ENCODE results near the gene KIF1A. TPM values are rescaled to one million over a fixed set of nuclear protein-coding genes. Genes with fewer than 3 reads are reported as not detected.

The KIF1A gene
- total and polyA plus RNA-seq, 10 of the 15 experiments (the other 5 are each of a cell fraction or from before 2014, with no cell fraction given) = 0.04 to 0.95 (median 0.06) TPM; not detected in 5

DNA sequence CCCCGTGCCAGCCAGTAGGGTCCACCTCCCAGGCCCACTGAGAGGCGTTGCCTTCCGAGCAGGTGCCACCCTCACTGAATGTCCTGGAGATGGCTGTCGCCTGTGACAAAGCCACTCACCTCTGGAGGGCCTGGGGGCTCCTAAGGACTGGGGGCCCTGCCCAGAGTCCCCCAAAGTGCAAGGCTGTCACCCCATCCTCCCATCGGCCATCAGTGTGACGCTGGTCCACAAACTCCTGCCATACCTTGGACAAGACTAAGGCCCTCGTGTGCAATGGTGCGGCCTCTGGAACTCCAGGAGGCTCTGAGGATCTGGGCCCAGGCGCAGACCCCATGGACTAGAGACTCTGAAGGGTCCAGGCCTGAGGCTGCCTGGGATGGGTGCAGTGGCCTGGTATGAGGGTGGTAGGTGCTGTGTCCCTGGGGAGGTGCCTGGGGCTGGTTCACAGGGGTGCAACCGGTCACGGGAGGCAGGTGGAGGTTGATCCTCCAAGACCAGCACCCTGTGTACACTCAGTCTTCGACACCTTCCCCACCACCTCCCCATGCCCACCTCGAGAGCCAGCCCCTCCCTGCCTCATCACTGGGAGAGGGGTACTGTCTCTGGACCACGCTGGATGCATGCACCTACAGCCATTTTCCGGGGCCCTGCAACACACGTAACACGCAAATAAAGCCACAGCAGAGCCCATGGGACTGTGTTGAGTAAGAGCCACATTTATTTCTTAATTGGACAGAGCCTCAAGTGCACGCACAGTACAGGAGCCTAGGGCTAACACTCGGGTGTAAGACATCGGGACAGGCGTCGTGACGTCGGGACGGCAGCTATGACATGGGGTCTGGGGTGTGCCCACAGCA lies 106.7 kb downstream of the KIF1A start:
- no TSS peak for BruUV-seq (replicated peaks)
- DNase-seq (ENCODE audit: low read depth, low spot score) = no peak
- TF ChIP-seq TCF7 (IDR thresholded peaks at IDR 0.05; ENCODE audit: borderline replicate concordance) = no peak
- no peak for TF ChIP-seq KDM1A (IDR thresholded peaks at IDR 0.05; ENCODE audit: borderline replicate concordance)
- TF ChIP-seq, protein P1, sequence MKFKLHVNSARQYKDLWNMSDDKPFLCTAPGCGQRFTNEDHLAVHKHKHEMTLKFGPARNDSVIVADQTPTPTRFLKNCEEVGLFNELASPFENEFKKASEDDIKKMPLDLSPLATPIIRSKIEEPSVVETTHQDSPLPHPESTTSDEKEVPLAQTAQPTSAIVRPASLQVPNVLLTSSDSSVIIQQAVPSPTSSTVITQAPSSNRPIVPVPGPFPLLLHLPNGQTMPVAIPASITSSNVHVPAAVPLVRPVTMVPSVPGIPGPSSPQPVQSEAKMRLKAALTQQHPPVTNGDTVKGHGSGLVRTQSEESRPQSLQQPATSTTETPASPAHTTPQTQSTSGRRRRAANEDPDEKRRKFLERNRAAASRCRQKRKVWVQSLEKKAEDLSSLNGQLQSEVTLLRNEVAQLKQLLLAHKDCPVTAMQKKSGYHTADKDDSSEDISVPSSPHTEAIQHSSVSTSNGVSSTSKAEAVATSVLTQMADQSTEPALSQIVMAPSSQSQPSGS (IDR thresholded peaks at IDR 0.05; ENCODE audit: low read length) = no peak

DNA sequence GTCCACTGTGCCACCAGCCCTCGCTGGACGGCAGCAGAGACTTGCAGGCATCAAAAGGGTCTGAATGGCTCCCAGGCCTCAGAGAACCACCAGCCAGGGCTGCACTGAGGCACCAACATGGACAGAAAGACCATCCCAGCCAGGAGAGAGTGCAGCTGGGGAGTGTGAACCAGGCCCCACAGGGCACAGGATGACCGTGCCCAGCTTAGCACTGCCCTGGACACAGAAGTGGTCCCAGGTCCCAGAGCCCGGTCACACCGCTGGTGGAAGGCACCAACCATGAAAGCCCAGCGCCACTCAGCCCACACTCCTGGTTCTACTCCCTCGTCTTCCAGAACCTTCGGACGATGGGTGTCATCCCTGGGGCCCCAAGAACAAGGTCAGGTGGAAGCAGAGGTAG lies 107.9 kb downstream of the KIF1A start:
- H3K9me3 ChIP-seq (replicated peaks; ENCODE audit: control insufficient read depth, insufficient read depth, low read length) = no peaks in the 10 kb centered on the region
- RAD21 ChIA-PET (ENCODE audit: unreplicated experiment) = no interaction called here
- ATAC-seq = no peak
- no peak for FAIRE-seq
- whole genome bisulfite sequencing (ENCODE audit: insufficient coverage, insufficient replicate concordance, low lambda C conversion rate, missing lambda C conversion rate) = 32% methylated on average over 9 of the region's 9 CpGs
- H2AFZ ChIP-seq (ENCODE audit: control insufficient read depth, low read depth, low read length) = no peak overlapping the region
- no peaks in the 10 kb centered on the region for H3K4me1 ChIP-seq (ENCODE audit: control insufficient read depth, insufficient read depth, low read length)
- H3K36me3 ChIP-seq (ENCODE audit: control insufficient read depth in 2 of 2, insufficient read depth in 2 of 2, low read length in 1 of 2) = no peaks in the 10 kb centered on the region
- no peak for DNase-seq (ENCODE audit: low read depth, low spot score)
- H3K9ac ChIP-seq (ENCODE audit: control insufficient read depth, insufficient read depth, low read length) = no peak overlapping the region
- no peaks in the 10 kb centered on the region for H3K79me2 ChIP-seq (ENCODE audit: control insufficient read depth, insufficient read depth, low read length)
- H3K4me2 ChIP-seq (ENCODE audit: control insufficient read depth, insufficient read depth) = no peak overlapping the region
- BruUV-seq (replicated peaks) = no TSS peak
- POLR2A ChIA-PET = no interaction called here
- intact Hi-C loops (cut with micrococcal nuclease; ENCODE audit: unreplicated experiment) = no loop called here
- no peak overlapping the region for H3K4me3 ChIP-seq
- CTCF ChIA-PET = no interaction called here
- no peaks in the 10 kb centered on the region; a peak in 2 of 4 replicates for H3K27me3 ChIP-seq (replicated peaks in 1 of 2; ENCODE audit: control insufficient read depth in 2 of 2, insufficient read depth in 2 of 2, low read length in 1 of 2)
- SMC1A ChIA-PET (ENCODE audit: uncharacterized antibody, unreplicated experiment) = no interaction called here
- no peak overlapping the region for H3K27ac ChIP-seq (ENCODE audit: control insufficient read depth, insufficient read depth)
- in situ Hi-C loops (cut with MboI) = no loop called here
- H4K20me1 ChIP-seq (ENCODE audit: control insufficient read depth, insufficient read depth) = no peaks in the 10 kb centered on the region
- TF ChIP-seq, protein P2, sequence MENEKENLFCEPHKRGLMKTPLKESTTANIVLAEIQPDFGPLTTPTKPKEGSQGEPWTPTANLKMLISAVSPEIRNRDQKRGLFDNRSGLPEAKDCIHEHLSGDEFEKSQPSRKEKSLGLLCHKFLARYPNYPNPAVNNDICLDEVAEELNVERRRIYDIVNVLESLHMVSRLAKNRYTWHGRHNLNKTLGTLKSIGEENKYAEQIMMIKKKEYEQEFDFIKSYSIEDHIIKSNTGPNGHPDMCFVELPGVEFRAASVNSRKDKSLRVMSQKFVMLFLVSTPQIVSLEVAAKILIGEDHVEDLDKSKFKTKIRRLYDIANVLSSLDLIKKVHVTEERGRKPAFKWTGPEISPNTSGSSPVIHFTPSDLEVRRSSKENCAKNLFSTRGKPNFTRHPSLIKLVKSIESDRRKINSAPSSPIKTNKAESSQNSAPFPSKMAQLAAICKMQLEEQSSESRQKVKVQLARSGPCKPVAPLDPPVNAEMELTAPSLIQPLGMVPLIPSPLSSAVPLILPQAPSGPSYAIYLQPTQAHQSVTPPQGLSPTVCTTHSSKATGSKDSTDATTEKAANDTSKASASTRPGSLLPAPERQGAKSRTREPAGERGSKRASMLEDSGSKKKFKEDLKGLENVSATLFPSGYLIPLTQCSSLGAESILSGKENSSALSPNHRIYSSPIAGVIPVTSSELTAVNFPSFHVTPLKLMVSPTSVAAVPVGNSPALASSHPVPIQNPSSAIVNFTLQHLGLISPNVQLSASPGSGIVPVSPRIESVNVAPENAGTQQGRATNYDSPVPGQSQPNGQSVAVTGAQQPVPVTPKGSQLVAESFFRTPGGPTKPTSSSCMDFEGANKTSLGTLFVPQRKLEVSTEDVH (IDR thresholded peaks at IDR 0.05; ENCODE audit: low read depth, partially characterized antibody) = no peak
- TF ChIP-seq CREM (IDR thresholded peaks at IDR 0.05; ENCODE audit: low read depth) = no peak
- TF ChIP-seq RBBP5 (conservative IDR thresholded peaks at IDR 0.05) = no peak
- no peak for TF ChIP-seq SP1 (IDR thresholded peaks at IDR 0.05; ENCODE audit: low read depth, low read length)
- TF ChIP-seq ZZZ3 (IDR thresholded peaks at IDR 0.05; ENCODE audit: control insufficient read depth, insufficient read length, low read depth) = no peak
- TF ChIP-seq, protein P3, sequence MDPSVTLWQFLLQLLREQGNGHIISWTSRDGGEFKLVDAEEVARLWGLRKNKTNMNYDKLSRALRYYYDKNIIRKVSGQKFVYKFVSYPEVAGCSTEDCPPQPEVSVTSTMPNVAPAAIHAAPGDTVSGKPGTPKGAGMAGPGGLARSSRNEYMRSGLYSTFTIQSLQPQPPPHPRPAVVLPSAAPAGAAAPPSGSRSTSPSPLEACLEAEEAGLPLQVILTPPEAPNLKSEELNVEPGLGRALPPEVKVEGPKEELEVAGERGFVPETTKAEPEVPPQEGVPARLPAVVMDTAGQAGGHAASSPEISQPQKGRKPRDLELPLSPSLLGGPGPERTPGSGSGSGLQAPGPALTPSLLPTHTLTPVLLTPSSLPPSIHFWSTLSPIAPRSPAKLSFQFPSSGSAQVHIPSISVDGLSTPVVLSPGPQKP (IDR thresholded peaks at IDR 0.05; ENCODE audit: low read depth, low read length) = no peak

More for the DNA sequence above, 106.7 kb downstream of the KIF1A start:
- no peaks in the 10 kb centered on the region for H4K20me1 ChIP-seq (ENCODE audit: control insufficient read depth, insufficient read depth)
- SMC1A ChIA-PET (ENCODE audit: uncharacterized antibody, unreplicated experiment) = no interaction called here
- intact Hi-C loops (cut with micrococcal nuclease; ENCODE audit: unreplicated experiment) (no loop called here), in situ Hi-C loops (cut with MboI) (no loop called here)
- H3K4me1 ChIP-seq (ENCODE audit: control insufficient read depth, insufficient read depth, low read length) = no peaks in the 10 kb centered on the region
- H3K27me3 ChIP-seq (replicated peaks in 1 of 2; ENCODE audit: control insufficient read depth in 2 of 2, insufficient read depth in 2 of 2, low read length in 1 of 2) = no peaks in the 10 kb centered on the region; a peak in 2 of 4 replicates
- FAIRE-seq = no peak
- H3K36me3 ChIP-seq (ENCODE audit: control insufficient read depth in 2 of 2, insufficient read depth in 2 of 2, low read length in 1 of 2) = no peaks in the 10 kb centered on the region
- no peak overlapping the region for H3K4me3 ChIP-seq
- ATAC-seq = no peak
- RAD21 ChIA-PET (ENCODE audit: unreplicated experiment) = no interaction called here
- WGBS (ENCODE audit: insufficient coverage, insufficient replicate concordance, low lambda C conversion rate, missing lambda C conversion rate) = 28% methylated on average over 23 of the region's 25 CpGs
- H3K27ac ChIP-seq (ENCODE audit: control insufficient read depth, insufficient read depth) = no peak overlapping the region
- H3K9ac ChIP-seq (ENCODE audit: control insufficient read depth, insufficient read depth, low read length) = no peak overlapping the region
- no peaks in the 10 kb centered on the region for H3K9me3 ChIP-seq (replicated peaks; ENCODE audit: control insufficient read depth, insufficient read depth, low read length)
- POLR2A ChIA-PET = no interaction called here
- H3K4me2 ChIP-seq (ENCODE audit: control insufficient read depth, insufficient read depth) = no peak overlapping the region
- CTCF ChIA-PET = no interaction called here
- no peak overlapping the region for H2AFZ ChIP-seq (ENCODE audit: control insufficient read depth, low read depth, low read length)
- no peaks in the 10 kb centered on the region for H3K79me2 ChIP-seq (ENCODE audit: control insufficient read depth, insufficient read depth, low read length)
